H1 (cell line): ENCODE data around the gene ODAD3. TPM values are rescaled to one million over a fixed set of nuclear protein-coding genes. Genes with fewer than 3 reads are reported as not detected.
A peak's percentile ranks its signal among the peaks of the same experiment; 100 is the strongest.

Experiments
- BCL11A ChIP-seq, 2 experiments: IDR thresholded peaks; one replicate each; pipeline ENCODE4 v1.6.1; 2011; ENCODE audit warnings: low read depth in 2 of 2, low read length in 2 of 2, mild to moderate bottlenecking in 2 of 2
- BRCA1 ChIP-seq: IDR thresholded peaks from 2 replicates; pipeline ENCODE4 v1.6.1; 2012; ENCODE audit warnings: low read depth, low read length, improper control_type of control experiment
- CBX5 ChIP-seq: fragments of 300-800, 300-1000 bp; sonication (generic); IDR thresholded peaks from 2 replicates; pipeline ENCODE4 v1.7.1; 2016; ENCODE audit warnings: antibody characterized with exemption, low read length, low read depth
- CEBPB ChIP-seq: IDR thresholded peaks from 2 replicates; pipeline ENCODE4 v1.6.1; 2012; ENCODE audit warnings: low read depth, low read length
- CHD2 ChIP-seq: IDR thresholded peaks from 2 replicates; pipeline ENCODE4 v1.6.1; 2012; ENCODE audit warnings: low read length, improper control_type of control experiment
- EZH2 ChIP-seq: fragments of 200-600 bp; sonication (generic); IDR thresholded peaks from 2 replicates; pipeline ENCODE4 v1.7.1; 2012; ENCODE audit warnings: low read depth, mild to moderate bottlenecking, moderate library complexity, low read length, inconsistent platforms; ENCODE audit not compliant: severe bottlenecking
- GABPA ChIP-seq: IDR thresholded peaks from 2 replicates; pipeline ENCODE4 v1.6.1; 2011; ENCODE audit warnings: mild to moderate bottlenecking, low read length, moderate library complexity, borderline replicate concordance; ENCODE audit not compliant: insufficient read depth
- GTF2F1 ChIP-seq: IDR thresholded peaks from 2 replicates; pipeline ENCODE4 v1.6.1; 2012; ENCODE audit warnings: low read depth, low read length, improper control_type of control experiment, borderline replicate concordance
- KDM4A ChIP-seq: IDR thresholded peaks from one replicate; pipeline ENCODE4 v1.7.1; 2012; ENCODE audit warnings: low read depth, mild to moderate bottlenecking, moderate library complexity, low read length, inconsistent platforms; ENCODE audit not compliant: severe bottlenecking
- NANOG ChIP-seq: IDR thresholded peaks from 2 replicates; pipeline ENCODE4 v1.6.1; 2011; ENCODE audit warnings: low read length, low read depth, mild to moderate bottlenecking, inconsistent platforms; ENCODE audit not compliant: insufficient read depth, poor library complexity, severe bottlenecking
- RAD21 ChIP-seq, 2 experiments: IDR thresholded peaks in 1 of 2; conservative IDR thresholded peaks in 1 of 2; 2 replicates each; pipeline ENCODE4 v1.6.1; 2011; ENCODE audit warnings: low read depth in 2 of 2, low read length in 2 of 2, improper control_type of control experiment in 1 of 2, inconsistent platforms in 1 of 2, mild to moderate bottlenecking in 1 of 2, moderate library complexity in 1 of 2
- SIRT6 ChIP-seq: IDR thresholded peaks from one replicate; pipeline ENCODE4 v1.7.1; 2012; ENCODE audit warnings: low read length, inconsistent platforms
- SP1 ChIP-seq: IDR thresholded peaks from 2 replicates; pipeline ENCODE4 v1.6.1; 2011; ENCODE audit warnings: low read depth, low read length
- SP2 ChIP-seq: IDR thresholded peaks from 2 replicates; pipeline ENCODE4 v1.6.1; 2012; ENCODE audit warnings: mild to moderate bottlenecking, low read length, inconsistent platforms
- SRF ChIP-seq: IDR thresholded peaks from 2 replicates; pipeline ENCODE4 v1.6.1; 2011; ENCODE audit warnings: mild to moderate bottlenecking, low read depth, low read length, moderate library complexity
- SUZ12 ChIP-seq: fragments of 200-600 bp; sonication (generic); IDR thresholded peaks from 2 replicates; pipeline ENCODE4 v1.6.1; 2012; ENCODE audit warnings: mild to moderate bottlenecking, inconsistent platforms, low read length, moderate library complexity, mixed read lengths
- TAF1 ChIP-seq: IDR thresholded peaks from 2 replicates; pipeline ENCODE4 v1.6.1; 2011; ENCODE audit warnings: mild to moderate bottlenecking, low read depth, low read length
- TAF7 ChIP-seq: optimal IDR thresholded peaks from 2 replicates; pipeline ENCODE3; 2011; ENCODE audit warnings: low read depth, mild to moderate bottlenecking, inconsistent platforms, low read length, moderate library complexity, borderline replicate concordance
- TEAD4 ChIP-seq: IDR thresholded peaks from 2 replicates; pipeline ENCODE4 v1.6.1; 2012; ENCODE audit warnings: low read depth, low read length, inconsistent platforms, mixed read lengths
- ZNF274 ChIP-seq: IDR thresholded peaks from 2 replicates; pipeline ENCODE4 v1.7.0; 2012; ENCODE audit warnings: low read length, borderline replicate concordance; ENCODE audit errors: extremely low read depth
- polyA plus RNA-seq, 7 experiments: library from polyadenylated mRNA; depleted of rRNA in 3 of 7; stranded (reverse) in 5 of 7; unstranded in 2 of 7; fragments of >200 nt in 5 of 7; fragments of 200-250 nt in 2 of 7; gene quantifications; 1 replicate in 5 of 7; 2 replicates in 1 of 7; 4 replicates in 1 of 7; pipeline versions ENCODE4 v1.2.1 to v1.2.3, GENCODE V29; 2011 to 2013; ENCODE audit warnings: missing spikeins in 2 of 7, mixed read lengths in 2 of 7
- total RNA-seq: library from RNA; stranded (reverse); fragmentation: NEBNext Ultra II Directional; extraction: Animal tissue kit (Norgen Biotek cat#: 25700); gene quantifications from 2 replicates; pipeline ENCODE4 v1.2.1, GENCODE V29; 2021
- TF ChIP-seq, protein P1 (sequence below): IDR thresholded peaks from 2 replicates; pipeline ENCODE4 v1.6.1; 2011; ENCODE audit warnings: low read depth, mild to moderate bottlenecking, low read length; ENCODE audit not compliant: insufficient read depth
- TF ChIP-seq, protein P2 (sequence below): IDR thresholded peaks from 2 replicates; pipeline ENCODE4 v1.6.1; 2011; ENCODE audit warnings: low read length, improper control_type of control experiment

ODAD3 gene
- total and polyA plus RNA-seq, 2 of the 8 experiments (the other 6 are each of a cell fraction or from before 2014, with no cell fraction given), result 2.1 to 2.2 TPM

DNA sequence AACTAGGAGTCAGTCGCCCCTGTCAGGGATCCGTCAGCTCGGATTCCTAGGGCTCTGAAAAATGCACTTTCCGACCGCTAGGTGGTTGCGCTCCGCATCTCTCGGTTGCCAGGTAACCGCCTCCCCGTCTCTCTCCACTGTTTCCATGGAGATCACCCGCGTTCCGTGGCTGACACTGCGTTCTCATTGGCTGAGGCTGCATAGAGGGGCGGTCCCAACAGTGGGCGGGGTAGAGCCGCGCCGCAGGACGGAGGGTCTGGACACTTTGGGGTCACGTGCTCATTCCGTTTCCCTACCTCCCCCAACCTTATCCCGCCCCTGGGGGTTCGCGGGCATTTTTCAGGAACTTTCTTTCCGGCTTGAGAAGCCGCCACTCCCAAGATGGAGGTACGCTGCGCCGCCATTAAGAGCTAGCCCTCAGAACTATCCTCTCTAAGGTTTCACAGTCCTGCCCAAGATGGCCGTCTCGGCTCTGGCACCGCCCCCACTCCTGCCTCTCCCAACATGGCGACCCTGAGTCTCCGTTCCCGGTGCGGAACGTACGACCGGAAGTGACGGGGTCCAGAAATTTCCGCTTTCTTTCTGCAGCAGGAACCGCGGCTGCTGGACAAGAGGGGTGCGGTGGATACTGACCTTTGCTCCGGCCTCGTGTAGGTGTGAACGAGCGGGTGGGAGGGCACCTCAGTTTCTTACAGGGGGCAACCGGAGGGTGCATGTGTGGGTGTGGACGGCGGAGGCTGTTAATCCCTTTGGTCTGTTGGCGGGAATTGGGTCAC, at the start of gene ODAD3, which contains the start of gene PRKCSH (continued):
- TF ChIP-seq SUZ12 (no peak), RAD21 (IDR thresholded peaks at IDR 0.05 in 1 of 2, conservative IDR thresholded peaks at IDR 0.05 in 1 of 2; ENCODE audit: low read depth in 2 of 2, low read length in 2 of 2) (peak; percentile 27 to 34; a peak in 2 of 4 replicates), TAF7 (peak; percentile 73), CEBPB (no peak), TAF1 (peak; percentile 90), SIRT6 (no peak), SRF (no peak), ZNF274 (no peak), CHD2 (no peak), KDM4A (no peak), NANOG (no peak), SP2 (no peak), TEAD4 (peak; percentile 77), CBX5 (no peak), SP1 (peak; percentile 77; the same call in 1 of the 2 replicates), EZH2 (no peak), BCL11A (IDR thresholded peaks at IDR 0.05; ENCODE audit: low read depth in 2 of 2, low read length in 2 of 2) (no peak), BRCA1 (no peak), GTF2F1 (no peak), GABPA (peak; percentile 96)
- TF ChIP-seq, protein P1, sequence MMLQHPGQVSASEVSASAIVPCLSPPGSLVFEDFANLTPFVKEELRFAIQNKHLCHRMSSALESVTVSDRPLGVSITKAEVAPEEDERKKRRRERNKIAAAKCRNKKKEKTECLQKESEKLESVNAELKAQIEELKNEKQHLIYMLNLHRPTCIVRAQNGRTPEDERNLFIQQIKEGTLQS, result peak; percentile 34; the same call in 1 of the 2 replicates
- TF ChIP-seq, protein P2, sequence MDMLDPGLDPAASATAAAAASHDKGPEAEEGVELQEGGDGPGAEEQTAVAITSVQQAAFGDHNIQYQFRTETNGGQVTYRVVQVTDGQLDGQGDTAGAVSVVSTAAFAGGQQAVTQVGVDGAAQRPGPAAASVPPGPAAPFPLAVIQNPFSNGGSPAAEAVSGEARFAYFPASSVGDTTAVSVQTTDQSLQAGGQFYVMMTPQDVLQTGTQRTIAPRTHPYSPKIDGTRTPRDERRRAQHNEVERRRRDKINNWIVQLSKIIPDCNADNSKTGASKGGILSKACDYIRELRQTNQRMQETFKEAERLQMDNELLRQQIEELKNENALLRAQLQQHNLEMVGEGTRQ, result peak; percentile 91
